ENCODE results near the gene ABCB1. TPM values are rescaled to one million over a fixed set of nuclear protein-coding genes. Genes with fewer than 3 reads are reported as not detected.
A peak's percentile ranks its signal among the peaks of the same experiment; 100 is the strongest.

The ABCB1 gene
- polyA plus RNA-seq, 1 donor (not counting 4 experiments of a cell fraction or from before 2014, with no cell fraction given): 0.13 TPM

DNA sequence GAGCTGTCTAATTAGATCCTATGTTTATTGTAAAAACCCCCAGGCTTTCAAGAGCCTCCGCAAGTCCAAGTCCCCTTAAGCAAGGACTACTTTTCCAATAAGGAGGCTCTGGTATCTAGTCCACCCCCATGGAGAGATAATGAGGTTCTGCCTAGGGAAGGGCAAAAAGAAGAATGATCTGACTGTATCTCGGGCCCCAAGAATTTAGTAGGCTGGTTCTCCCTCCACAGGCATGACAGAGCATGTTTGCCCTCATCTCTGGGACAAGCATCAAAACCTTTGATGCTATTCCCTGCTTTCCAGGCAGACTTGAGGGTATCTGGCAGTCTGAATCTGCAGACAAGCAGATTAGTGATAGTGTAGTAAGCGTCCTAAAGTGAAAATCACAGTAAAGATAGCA lies 19.0 kb downstream of the ABCB1 start:
- peak; percentile 79 for FAIRE-seq
- DNase-seq (ENCODE audit: low read depth, low spot score): no peak
- Histone ChIP-seq H4K20me1 (ENCODE audit: control insufficient read depth, extremely low read depth, insufficient read depth, low read length) (no peaks in the 10 kb centered on the region), H3K27me3 (ENCODE audit: control insufficient read depth, extremely low read depth, insufficient read depth, low read length) (no peaks in the 10 kb centered on the region), H3K9me1 (ENCODE audit: control insufficient read depth, extremely low read depth, insufficient read depth, low read length) (no peaks in the 10 kb centered on the region), H3K9me3 (ENCODE audit: control insufficient read depth, low read depth, low read length) (no peaks in the 10 kb centered on the region), H3K4me1 (ENCODE audit: control insufficient read depth, extremely low read depth, insufficient read depth, low read length) (peaks cover 15% of the 10 kb centered on the region), H3K27ac (ENCODE audit: control insufficient read depth, insufficient read depth, low read length) (no peak overlapping the region), H3K79me2 (ENCODE audit: control insufficient read depth, insufficient read depth, low read length) (no peaks in the 10 kb centered on the region), H3K36me3 (ENCODE audit: control insufficient read depth in 2 of 2, extremely low read depth in 1 of 2, insufficient read depth in 2 of 2, low read length in 2 of 2) (no peaks in the 10 kb centered on the region), H3K4me2 (ENCODE audit: control insufficient read depth, extremely low read depth, insufficient read depth, low read depth, low read length) (peak overlapping the region; percentile 14), H3K4me3 (ENCODE audit: control insufficient read depth in 2 of 3, extremely low read depth in 1 of 3, insufficient read depth in 2 of 3, low read depth in 1 of 3, low read length in 3 of 3) (no peak overlapping the region), H2AFZ (ENCODE audit: control insufficient read depth, low read length) (peak overlapping the region; percentile 57), H3K9ac (ENCODE audit: control insufficient read depth, extremely low read depth, insufficient read depth, low read length) (no peak overlapping the region)
- TF ChIP-seq EZH2 (IDR thresholded peaks at IDR 0.05; ENCODE audit: low read length) (no peak), CTCF (optimal IDR thresholded peaks at IDR 0.05 in 1 of 3, IDR thresholded peaks at IDR 0.05 in 1 of 3, conservative IDR thresholded peaks at IDR 0.05 in 1 of 3; ENCODE audit: extremely low read depth in 1 of 3, insufficient read depth in 2 of 3, low read length in 3 of 3) (no peak)
- dilution Hi-C loops (cut with MboI; ENCODE audit: extremely low pct_ligation_motif_present, low sequenced_read_pairs): no loop called here

DNA sequence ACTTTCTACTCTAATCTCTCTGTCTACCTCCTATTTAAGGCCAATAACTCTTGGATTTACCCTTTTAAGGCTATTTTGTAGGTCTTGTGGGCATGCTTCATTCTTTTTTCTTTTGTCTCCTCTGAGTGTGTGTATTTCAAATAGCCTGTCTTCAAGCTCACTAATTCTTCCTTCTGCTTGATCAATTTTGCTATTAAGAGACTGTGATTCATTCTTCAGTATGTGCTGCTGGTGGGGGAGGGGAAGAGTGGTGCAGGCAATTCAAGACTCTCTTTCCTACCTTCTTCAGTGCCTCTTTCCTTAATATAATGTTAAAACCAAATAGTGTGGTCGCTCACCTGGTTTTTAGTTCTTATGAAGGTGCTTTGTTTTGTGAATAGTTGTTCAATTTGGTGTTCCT lies 20.0 kb downstream of the ABCB1 start:
- dilution Hi-C loops (cut with MboI; ENCODE audit: extremely low pct_ligation_motif_present, low sequenced_read_pairs): no loop called here

More for the DNA sequence above, 20.0 kb downstream of the ABCB1 start:
- Histone ChIP-seq H3K9me3 (ENCODE audit: control insufficient read depth, low read depth, low read length) (no peaks in the 10 kb centered on the region), H3K4me2 (ENCODE audit: control insufficient read depth, extremely low read depth, insufficient read depth, low read depth, low read length) (no peak overlapping the region), H3K9me1 (ENCODE audit: control insufficient read depth, extremely low read depth, insufficient read depth, low read length) (no peaks in the 10 kb centered on the region), H3K79me2 (ENCODE audit: control insufficient read depth, insufficient read depth, low read length) (no peaks in the 10 kb centered on the region), H3K36me3 (ENCODE audit: control insufficient read depth in 2 of 2, extremely low read depth in 1 of 2, insufficient read depth in 2 of 2, low read length in 2 of 2) (no peaks in the 10 kb centered on the region), H2AFZ (ENCODE audit: control insufficient read depth, low read length) (no peak overlapping the region), H4K20me1 (ENCODE audit: control insufficient read depth, extremely low read depth, insufficient read depth, low read length) (no peaks in the 10 kb centered on the region), H3K27ac (ENCODE audit: control insufficient read depth, insufficient read depth, low read length) (no peak overlapping the region), H3K9ac (ENCODE audit: control insufficient read depth, extremely low read depth, insufficient read depth, low read length) (no peak overlapping the region), H3K4me3 (ENCODE audit: control insufficient read depth in 2 of 3, extremely low read depth in 1 of 3, insufficient read depth in 2 of 3, low read depth in 1 of 3, low read length in 3 of 3) (no peak overlapping the region), H3K27me3 (ENCODE audit: control insufficient read depth, extremely low read depth, insufficient read depth, low read length) (no peaks in the 10 kb centered on the region), H3K4me1 (ENCODE audit: control insufficient read depth, extremely low read depth, insufficient read depth, low read length) (peaks cover 15% of the 10 kb centered on the region)
- DNase-seq (ENCODE audit: low read depth, low spot score): no peak
- FAIRE-seq: no peak
- TF ChIP-seq CTCF (optimal IDR thresholded peaks at IDR 0.05 in 1 of 3, IDR thresholded peaks at IDR 0.05 in 1 of 3, conservative IDR thresholded peaks at IDR 0.05 in 1 of 3; ENCODE audit: extremely low read depth in 1 of 3, insufficient read depth in 2 of 3, low read length in 3 of 3): no peak
- no peak for TF ChIP-seq EZH2 (IDR thresholded peaks at IDR 0.05; ENCODE audit: low read length)

Data from keratinocyte (primary cell).